GM18519 (cell line): ENCODE results near the gene TMEM244.
"Not testable (repeated sequence)": the region's sequence is repeated elsewhere in the genome, so short reads cannot be mapped to it uniquely, and the experiment has no call there.

Experiments used
- ATAC-seq: cut with Tn5 transposase; IDR thresholded peaks from one replicate; pipeline ENCODE4 v1.9.1; 2021; ENCODE audit warnings: mild to moderate bottlenecking, moderate library complexity; ENCODE audit not compliant: unreplicated experiment, low FRiP score

The TMEM244 gene

GRCh38 chr6:129860908-129861665 is at the start of gene TMEM244:
TMEM244 (minus strand) TSS chr6:129861315; CDS start chr6:129861188, 127 bp downstream.
- ATAC-seq, result no peak

GRCh38 chr6:129908858-129909257 is 47.7 kb upstream of the TMEM244 start:
- ATAC-seq, result no peak

DNA sequence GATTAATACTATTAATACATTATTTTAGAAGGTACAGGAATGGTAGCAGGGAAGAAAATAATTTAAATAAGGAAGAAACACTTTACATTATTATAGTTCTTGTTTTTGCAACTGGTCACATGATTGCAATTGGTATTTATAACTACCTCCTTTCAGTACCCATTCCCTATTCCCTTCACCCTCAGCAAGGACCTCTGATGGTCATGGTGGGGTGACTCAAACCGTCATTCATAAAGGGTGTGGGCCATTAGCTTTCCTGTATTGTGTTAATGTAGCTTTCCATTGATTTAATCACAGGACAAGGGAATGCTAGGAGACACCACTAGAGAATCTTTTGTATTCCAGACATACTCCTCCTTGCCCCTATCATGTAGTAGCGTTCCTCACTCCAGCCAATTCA is 47.2 kb upstream of the TMEM244 start:
- no peak for ATAC-seq

DNA sequence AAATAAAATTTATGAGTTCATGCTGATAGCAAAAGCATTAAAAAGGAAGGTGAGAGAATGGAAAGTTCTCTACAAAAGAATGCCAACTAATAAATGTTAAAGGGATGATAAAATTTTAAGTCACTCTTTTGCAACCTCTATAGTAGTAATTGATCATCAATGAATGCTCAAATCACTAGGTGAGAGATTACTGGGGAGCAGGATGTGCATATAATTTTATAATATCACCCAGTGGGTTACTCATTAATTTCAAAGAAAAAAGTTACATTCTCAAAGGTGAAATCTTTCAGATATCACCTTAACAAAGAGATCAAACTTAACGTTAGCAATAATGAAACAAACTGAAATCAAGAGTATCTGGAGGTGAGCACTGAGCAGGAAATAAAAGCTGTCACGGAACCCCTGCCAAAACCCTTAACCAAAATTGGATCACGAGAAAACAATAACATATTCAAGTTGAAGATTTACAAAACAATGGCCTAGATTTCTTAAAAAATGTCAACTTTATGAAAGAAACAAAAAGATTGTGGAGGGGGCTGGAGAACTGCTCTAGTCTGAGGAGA is 45.5 kb upstream of the TMEM244 start:
- ATAC-seq, result no peak

- peak; percentile 60 for ATAC-seq
Measured at GRCh38 chr6:129903082-129903481, 42.0 kb upstream of the TMEM244 start.

DNA sequence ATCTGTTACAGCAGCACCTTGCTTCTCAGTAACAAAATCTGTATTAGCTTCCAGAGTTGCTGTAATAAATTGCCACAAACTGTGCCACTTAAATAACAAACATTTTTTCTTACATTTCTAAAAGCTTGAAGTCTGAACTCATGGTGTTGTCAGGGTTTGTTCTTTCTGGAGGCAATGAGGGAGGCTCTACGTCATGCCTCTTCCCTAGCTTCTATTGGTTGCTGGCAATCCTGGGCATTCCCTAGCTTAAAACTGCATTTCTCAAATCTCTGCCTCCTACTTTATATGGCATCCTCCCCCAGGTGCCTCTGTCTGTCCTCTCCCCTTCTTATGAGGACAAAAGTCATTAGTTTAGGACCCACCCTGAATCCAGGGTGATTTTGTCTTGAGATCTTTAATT is 41.6 kb upstream of the TMEM244 start:
- ATAC-seq, result no peak

DNA sequence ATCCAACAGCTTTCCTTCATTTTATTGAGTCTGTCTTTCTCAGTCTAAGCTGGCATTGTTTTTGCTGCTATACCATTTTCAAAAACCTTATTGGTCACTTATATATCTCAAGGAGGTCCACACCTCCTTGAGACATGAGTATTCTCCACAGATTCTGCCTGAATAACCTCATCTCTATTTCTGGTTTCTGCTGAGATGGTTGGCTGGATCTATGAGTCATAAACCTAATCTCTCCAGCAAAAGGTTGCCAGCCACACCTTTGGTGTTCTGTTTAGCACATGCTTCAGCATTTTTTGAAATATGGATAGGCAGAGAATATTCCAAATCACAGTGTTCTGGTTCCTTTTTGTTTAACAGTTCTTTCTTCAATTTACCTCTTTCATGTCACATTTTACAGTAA is 40.8 kb upstream of the TMEM244 start:
- ATAC-seq, result peak; percentile 60

DNA sequence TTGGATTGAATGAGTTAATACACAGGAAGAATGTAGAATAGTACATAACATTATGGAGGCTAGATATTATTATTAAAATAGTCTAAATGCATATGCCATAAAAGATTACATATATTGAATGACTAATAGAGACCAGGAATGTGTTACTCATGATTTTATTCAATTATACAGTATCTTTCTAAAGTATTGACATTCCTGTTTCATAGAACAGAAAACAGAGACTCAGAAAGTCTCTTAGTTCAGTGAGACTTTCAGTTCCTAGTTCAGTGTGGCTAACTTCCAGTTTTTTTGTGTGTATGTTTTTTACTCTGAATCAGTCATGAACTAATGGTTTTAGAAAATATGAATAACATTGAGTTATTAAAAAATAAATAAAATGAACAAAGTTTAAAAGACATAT is 34.6 kb upstream of the TMEM244 start:
- peak; percentile 60 for ATAC-seq

DNA sequence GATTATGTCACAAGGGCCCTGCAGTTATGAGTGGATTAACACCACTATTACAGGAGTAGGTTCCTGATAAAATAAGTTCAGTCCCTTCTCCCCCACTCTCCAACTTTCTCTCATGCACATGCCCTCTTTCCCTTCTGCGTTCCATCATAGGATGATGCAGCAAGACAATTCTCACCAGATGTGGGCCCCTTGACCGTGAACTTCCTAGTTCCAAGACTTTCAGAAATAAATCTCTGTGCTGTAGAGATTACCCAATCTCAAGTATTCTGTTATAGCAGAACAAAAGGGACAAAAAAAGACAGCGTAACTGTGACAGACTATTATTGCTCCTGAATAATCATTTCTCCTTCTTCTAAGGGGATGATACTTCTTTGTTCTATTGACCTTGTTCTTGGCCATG is 33.8 kb upstream of the TMEM244 start:
- ATAC-seq, result no peak

- ATAC-seq, result no peak
Measured at GRCh38 chr6:129893640-129894039, 32.5 kb upstream of the TMEM244 start.

DNA sequence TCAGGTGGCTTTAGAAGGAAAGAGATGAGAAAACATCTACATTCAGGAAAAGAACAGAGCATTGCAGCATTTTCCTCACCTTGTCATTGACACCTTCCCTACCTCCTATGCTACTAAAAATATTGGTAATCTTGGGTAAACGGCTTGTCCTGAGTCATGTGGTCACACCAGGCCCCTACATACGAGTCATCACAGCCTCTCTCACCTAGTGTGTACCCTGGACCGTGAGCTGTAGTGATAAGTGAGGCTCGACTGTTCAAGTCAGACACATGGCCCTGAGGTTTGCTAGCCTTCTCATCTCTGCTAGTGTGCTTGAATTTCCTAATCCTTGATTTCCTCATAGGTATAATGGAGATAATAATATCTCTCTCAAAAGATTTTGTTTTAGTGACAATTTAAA is 29.6 kb upstream of the TMEM244 start:
- no peak for ATAC-seq

- ATAC-seq, result no peak
Measured at GRCh38 chr6:129890164-129890563, 29.0 kb upstream of the TMEM244 start.

DNA sequence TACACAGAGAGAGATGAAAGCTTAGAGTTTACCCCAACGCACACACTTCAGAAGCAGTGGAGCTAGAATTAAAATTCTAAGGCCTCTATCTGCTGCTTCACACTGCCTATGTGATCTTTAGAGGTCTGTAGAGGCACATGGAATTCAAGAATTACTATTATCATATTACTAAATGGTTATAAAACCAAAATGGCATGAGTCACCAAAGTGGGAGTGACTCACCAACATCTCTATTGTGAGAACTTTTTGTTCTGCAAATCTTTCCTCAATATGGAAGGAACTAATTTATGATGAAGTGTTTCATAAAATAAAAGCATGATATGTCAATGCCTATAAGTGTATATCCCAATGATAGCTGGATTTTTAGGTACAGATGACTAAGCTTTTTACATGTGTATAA is 28.5 kb upstream of the TMEM244 start:
- ATAC-seq, result no peak

DNA sequence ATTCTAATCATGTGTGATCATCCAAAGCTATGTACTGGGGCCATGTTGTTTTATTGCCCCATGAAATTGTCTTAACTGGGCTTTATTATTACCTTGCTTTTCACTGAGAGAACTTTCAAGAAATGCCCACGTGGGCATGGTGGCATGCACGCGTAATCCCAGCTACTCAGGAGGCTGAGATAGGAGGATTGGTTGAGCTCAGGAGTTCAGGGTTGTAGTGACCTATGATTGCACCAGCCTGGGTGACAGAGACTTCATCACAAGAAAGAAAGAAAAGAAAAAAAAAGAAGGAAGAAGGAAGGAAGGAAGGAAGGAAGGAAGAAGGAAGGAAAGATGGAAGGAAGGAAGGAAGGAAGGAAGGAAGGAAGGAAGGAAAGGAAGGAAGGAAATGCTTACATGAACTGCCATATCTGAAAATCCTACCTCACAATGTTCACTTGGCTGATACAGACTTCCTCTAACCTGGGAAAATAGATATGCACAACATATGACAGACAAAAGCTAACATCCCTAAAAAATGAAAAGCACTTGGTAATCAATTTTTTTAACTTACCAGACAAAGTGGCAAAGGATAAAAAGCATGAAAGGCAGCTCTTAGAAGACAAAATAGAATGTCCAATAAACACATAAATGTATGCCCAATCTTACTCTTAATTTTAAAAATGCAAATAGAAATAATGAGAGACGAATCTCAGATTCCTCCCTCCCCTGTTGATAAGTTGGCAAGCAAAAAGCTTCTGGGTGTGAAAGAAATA is 25.5 kb upstream of the TMEM244 start:
- ATAC-seq, result no peak

- ATAC-seq, result no peak
Measured at GRCh38 chr6:129884211-129884610, 23.1 kb upstream of the TMEM244 start.

DNA sequence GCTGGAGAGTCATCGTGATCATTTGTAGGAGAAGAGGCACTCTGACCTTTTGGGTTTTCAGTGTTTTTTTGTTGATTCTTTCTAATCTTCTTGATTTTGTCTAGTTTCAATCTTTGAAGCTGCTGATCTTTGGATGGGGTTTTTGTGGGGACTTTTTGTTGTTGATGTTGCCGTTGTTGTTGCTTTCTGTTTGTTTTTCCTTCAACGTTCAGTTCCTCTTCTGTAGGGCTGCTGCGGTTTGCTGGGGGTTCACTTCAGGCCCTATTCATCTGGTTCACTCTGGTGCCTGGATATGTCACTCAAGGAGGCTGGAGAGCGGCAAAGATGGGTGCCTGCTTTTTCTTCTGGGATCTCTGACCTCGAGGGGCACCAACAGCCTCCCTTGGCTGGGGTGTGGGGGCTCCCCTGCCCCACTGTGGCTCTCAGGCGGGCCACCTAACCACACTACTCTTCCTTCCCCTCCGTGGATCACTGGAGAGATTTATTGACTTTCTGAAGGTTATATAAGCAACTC is 21.5 kb upstream of the TMEM244 start:
- peak; percentile 80 for ATAC-seq

DNA sequence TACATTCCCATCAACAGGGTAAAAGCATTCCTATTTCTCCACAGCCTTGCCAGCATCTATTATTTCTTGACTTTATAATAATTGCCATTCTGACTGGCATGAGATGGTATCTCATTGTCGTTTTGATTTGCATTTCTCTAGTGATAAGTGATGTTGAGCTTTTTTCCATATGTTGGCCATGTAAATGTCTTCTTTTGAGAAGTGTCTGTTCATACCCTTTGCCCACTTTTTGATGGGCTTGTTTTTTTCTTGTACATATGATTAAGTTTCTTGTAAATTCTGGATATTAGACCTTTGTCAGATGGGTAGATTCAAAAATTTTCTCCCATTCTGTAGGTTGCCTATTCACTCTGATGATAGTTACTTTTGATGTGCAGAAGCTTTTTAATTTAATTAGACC is 16.8 kb upstream of the TMEM244 start:
- not testable (repeated sequence) for ATAC-seq

GRCh38 chr6:129875610-129876520 is 14.8 kb upstream of the TMEM244 start:
- ATAC-seq, result peak; percentile 94

DNA sequence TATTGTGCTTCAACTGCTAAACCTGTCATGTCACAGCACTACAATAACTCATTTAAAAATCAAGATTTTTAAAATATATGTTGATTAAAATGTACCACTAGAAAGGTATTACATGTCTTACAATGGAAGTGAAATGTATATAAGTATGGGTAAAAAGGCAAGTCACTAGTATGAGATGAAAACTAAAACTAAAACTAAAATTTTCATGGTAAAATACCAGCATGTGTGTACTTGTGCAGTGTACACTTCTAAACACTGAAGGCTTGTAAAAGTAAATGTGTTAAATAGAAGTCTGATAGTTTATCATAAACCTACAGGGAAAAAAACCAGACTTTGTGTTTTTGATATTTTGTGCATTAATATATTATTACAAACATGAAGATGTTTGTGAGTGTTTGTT is 13.7 kb upstream of the TMEM244 start:
- ATAC-seq, result no peak

DNA sequence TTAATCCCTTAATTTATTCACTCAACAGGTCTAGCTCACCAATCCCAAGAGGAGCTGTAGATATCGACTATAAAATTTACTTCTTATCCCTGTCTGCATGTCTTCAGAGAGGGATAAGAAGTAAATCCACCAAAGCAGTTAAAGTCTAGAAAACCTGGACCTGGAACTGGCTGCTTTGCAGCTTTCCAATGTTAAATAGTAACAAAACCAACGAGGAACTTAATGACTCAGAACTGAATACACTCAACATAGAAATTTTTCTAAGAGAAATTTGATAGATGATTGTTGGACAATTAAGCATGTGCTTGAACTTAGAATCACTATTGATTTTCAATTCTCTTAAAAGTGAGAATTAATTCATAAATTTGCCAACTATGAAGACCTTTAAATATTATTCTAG is 11.5 kb upstream of the TMEM244 start:
- ATAC-seq, result no peak
